ENCODE data around the gene SMG1.

DNA sequence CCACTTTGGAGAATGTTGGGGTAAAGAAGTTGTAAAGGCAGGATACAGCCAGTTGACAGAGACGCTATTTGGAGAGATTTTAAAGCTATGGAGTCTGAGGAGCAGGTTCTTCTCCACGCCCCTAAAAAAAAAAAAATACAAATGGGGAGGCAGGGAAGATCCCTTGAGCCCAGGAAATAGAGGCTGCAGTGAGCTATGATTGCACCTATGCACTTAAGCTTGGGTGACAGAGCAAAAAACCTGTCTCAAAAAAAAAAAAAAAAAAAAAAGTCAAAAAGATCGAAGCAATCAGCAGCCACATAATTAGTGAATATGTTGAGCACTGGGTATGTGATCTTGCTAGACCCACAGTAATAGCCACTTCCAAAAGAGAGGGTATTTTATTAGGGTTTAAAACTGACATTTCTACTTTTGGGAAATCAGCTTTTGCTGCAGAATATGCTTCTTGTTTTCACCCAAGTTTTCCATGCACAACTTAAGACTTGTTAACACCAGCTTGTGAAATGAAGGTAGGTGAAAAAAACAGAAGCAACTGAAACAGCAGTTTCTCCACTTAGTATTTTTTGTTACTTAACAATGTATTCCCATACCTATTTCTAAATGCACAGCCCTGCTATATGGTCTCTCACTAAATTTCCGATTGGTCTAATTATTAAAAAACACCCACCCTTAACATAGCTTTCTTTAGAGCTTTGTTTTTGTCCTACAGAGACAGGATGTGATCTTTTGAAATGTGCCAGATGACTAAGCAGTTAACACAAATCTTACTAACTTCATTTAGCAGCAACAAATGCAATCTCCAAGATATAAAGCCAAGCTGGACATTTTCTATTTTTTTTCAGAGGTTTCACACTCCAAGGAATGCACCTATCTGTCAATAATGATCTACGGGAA, 122.4 kb downstream of the SMG1 start:
- TF ChIP-seq, protein P1, sequence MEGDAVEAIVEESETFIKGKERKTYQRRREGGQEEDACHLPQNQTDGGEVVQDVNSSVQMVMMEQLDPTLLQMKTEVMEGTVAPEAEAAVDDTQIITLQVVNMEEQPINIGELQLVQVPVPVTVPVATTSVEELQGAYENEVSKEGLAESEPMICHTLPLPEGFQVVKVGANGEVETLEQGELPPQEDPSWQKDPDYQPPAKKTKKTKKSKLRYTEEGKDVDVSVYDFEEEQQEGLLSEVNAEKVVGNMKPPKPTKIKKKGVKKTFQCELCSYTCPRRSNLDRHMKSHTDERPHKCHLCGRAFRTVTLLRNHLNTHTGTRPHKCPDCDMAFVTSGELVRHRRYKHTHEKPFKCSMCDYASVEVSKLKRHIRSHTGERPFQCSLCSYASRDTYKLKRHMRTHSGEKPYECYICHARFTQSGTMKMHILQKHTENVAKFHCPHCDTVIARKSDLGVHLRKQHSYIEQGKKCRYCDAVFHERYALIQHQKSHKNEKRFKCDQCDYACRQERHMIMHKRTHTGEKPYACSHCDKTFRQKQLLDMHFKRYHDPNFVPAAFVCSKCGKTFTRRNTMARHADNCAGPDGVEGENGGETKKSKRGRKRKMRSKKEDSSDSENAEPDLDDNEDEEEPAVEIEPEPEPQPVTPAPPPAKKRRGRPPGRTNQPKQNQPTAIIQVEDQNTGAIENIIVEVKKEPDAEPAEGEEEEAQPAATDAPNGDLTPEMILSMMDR (conservative IDR thresholded peaks at IDR 0.05; ENCODE audit: low read depth, low read length): no peak
- TF ChIP-seq EZH2 (IDR thresholded peaks at IDR 0.05; ENCODE audit: borderline replicate concordance, low read depth, low read length, poor library complexity, severe bottlenecking): no peak
